Neural cell (in vitro differentiated cells): ENCODE data around the gene SLAMF6. TPM values are rescaled to one million over a fixed set of nuclear protein-coding genes. Genes with fewer than 3 reads are reported as not detected.

Source experiments
- H2AFZ ChIP-seq: fragments of 200-600, 300-800 bp; sonication (generic), shearing (Covaris generic); 2 replicates; pipeline ENCODE4 v1.6.0; 2014; ENCODE audit warnings: low read depth, mild to moderate bottlenecking, antibody characterized with exemption, low read length, moderate library complexity
- H3F3A ChIP-seq: fragments of 200-600 bp; shearing (Covaris generic); 2 replicates; pipeline ENCODE4 v1.6.1; 2016; ENCODE audit warnings: mild to moderate bottlenecking, moderate library complexity, mixed read lengths, antibody characterized with exemption, low read length; ENCODE audit not compliant: insufficient read depth, poor library complexity, severe bottlenecking
- H3K27ac ChIP-seq: fragments of 200-600, 300-800 bp; sonication (generic), shearing (Covaris generic); 2 replicates; pipeline ENCODE4 v1.5.1; 2014; ENCODE audit warnings: mild to moderate bottlenecking, low read length, moderate library complexity
- H3K27me3 ChIP-seq: fragments of 300-800, 200-600 bp; sonication (generic), shearing (Covaris generic); 2 replicates; pipeline ENCODE4 v1.6.0; 2014; ENCODE audit warnings: mild to moderate bottlenecking, low read depth, low read length, moderate library complexity; ENCODE audit not compliant: insufficient read depth
- H3K36me3 ChIP-seq: fragments of 300-800, 200-600 bp; sonication (generic), shearing (Covaris generic); 2 replicates; pipeline ENCODE4 v1.5.1; 2014; ENCODE audit warnings: mild to moderate bottlenecking, antibody characterized with exemption, low read length, moderate library complexity; ENCODE audit not compliant: insufficient read depth
- H3K4me2 ChIP-seq: fragments of 300-800, 200-600 bp; sonication (generic), shearing (Covaris generic); 2 replicates; pipeline ENCODE4 v1.6.0; 2014; ENCODE audit warnings: mild to moderate bottlenecking, low read length
- H3K4me3 ChIP-seq: fragments of 300-800, 200-600 bp; sonication (generic), shearing (Covaris generic); 2 replicates; pipeline ENCODE4 v1.5.1; 2014; ENCODE audit warnings: mild to moderate bottlenecking, low read length, moderate library complexity
- H3K79me2 ChIP-seq: fragments of 200-600 bp; shearing (Covaris generic); replicated peaks from 2 replicates; pipeline ENCODE4 v1.6.0; 2014; ENCODE audit warnings: mild to moderate bottlenecking, low read length, moderate library complexity; ENCODE audit not compliant: insufficient read depth
- H3K9ac ChIP-seq: fragments of 300-800, 200-600 bp; sonication (generic), shearing (Covaris generic); 2 replicates; pipeline ENCODE4 v1.6.1; 2016; ENCODE audit warnings: mild to moderate bottlenecking, low read length, mixed read lengths
- H3K9me2 ChIP-seq: fragments of 200-600 bp; shearing (Covaris generic); 2 replicates; pipeline ENCODE4 v1.6.1; 2016; ENCODE audit warnings: mild to moderate bottlenecking, low read length, mixed read lengths; ENCODE audit not compliant: insufficient read depth
- H3K9me3 ChIP-seq: fragments of 200-600, 300-800 bp; sonication (generic), shearing (Covaris generic); 2 replicates; pipeline ENCODE4 v1.6.1; 2016; ENCODE audit warnings: mild to moderate bottlenecking, mixed run types, low read length, moderate library complexity, mixed read lengths
- H4K20me1 ChIP-seq: fragments of 200-600 bp; shearing (Covaris generic); 2 replicates; pipeline ENCODE4 v1.6.1; 2016; ENCODE audit warnings: mild to moderate bottlenecking, mixed run types; ENCODE audit not compliant: insufficient read depth
- CTCF ChIP-seq: fragments of 450-650 bp; IDR thresholded peaks from 2 replicates; pipeline ENCODE4 v1.5.1; 2014; ENCODE audit warnings: antibody characterized with exemption, mild to moderate bottlenecking, moderate library complexity; ENCODE audit not compliant: poor library complexity, severe bottlenecking
- EP300 ChIP-seq: fragments of 450-650 bp; conservative IDR thresholded peaks from 2 replicates; pipeline ENCODE4 v1.6.1; 2014; ENCODE audit warnings: antibody characterized with exemption, mild to moderate bottlenecking, moderate library complexity; ENCODE audit not compliant: poor library complexity, severe bottlenecking
- EZH2 ChIP-seq: fragments of 200-600, 300-800 bp; shearing (Covaris generic), sonication (generic); IDR thresholded peaks from 2 replicates; pipeline ENCODE4 v1.6.1; 2014; ENCODE audit warnings: antibody characterized with exemption, low read length, borderline replicate concordance, mild to moderate bottlenecking; ENCODE audit not compliant: insufficient read depth, poor library complexity, severe bottlenecking
- POLR2AphosphoS5 ChIP-seq: IDR thresholded peaks from 2 replicates; pipeline ENCODE4 v1.6.1; 2012
- RAD21 ChIP-seq: fragments of 450-650 bp; conservative IDR thresholded peaks from 2 replicates; pipeline ENCODE4 v1.6.1; 2014; ENCODE audit warnings: antibody characterized with exemption, mild to moderate bottlenecking, moderate library complexity
- REST ChIP-seq: IDR thresholded peaks from 2 replicates; pipeline ENCODE4 v1.6.1; 2012; ENCODE audit warnings: borderline replicate concordance
- SMC3 ChIP-seq: fragments of 450-650 bp; conservative IDR thresholded peaks from 2 replicates; pipeline ENCODE4 v1.6.1; 2014; ENCODE audit warnings: antibody characterized with exemption, mild to moderate bottlenecking, moderate library complexity; ENCODE audit not compliant: poor library complexity
- TAF1 ChIP-seq: IDR thresholded peaks from 2 replicates; pipeline ENCODE4 v1.6.1; 2012; ENCODE audit warnings: low read depth
- polyA plus RNA-seq: library from polyadenylated mRNA; depleted of rRNA; stranded (reverse); fragments of >200 nt; gene quantifications from 2 replicates; pipeline ENCODE4 v1.2.3, GENCODE V29; 2014

The SLAMF6 gene
- polyA plus RNA-seq, 1 donor from 2014 or later: not detected

DNA sequence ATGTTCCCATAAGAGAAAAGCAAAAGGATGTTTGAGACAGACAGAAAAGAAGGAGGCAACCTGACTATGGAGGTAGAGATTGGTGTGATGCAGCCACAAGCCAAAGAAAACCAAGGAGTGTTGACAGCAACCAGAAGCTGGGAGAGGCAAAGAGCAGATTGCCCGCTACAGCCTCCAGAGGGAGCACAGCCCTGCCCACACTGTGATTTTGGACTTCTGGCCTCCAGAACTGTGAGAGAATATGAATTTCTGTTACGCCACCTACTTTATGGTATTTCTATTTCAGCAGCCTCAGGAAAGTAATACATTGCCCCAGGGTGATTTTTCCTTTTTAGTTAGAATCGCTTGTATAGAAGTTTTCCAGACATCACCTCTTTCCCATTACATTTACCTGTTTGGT lies 28.4 kb downstream of the SLAMF6 start:
- Histone ChIP-seq H3K27me3 (no peaks in the 10 kb centered on the region), H3K4me2 (no peak overlapping the region), H3K36me3 (no peaks in the 10 kb centered on the region), H4K20me1 (no peaks in the 10 kb centered on the region), H3K9ac (no peak overlapping the region), H3F3A (no peaks in the 10 kb centered on the region), H3K9me2 (no peaks in the 10 kb centered on the region), H3K27ac (no peak overlapping the region), H3K79me2 (no peaks in the 10 kb centered on the region), H3K4me3 (no peak overlapping the region), H2AFZ (no peak overlapping the region), H3K9me3 (no peaks in the 10 kb centered on the region)
- TF ChIP-seq POLR2AphosphoS5 (no peak), TAF1 (no peak), SMC3 (no peak)

DNA sequence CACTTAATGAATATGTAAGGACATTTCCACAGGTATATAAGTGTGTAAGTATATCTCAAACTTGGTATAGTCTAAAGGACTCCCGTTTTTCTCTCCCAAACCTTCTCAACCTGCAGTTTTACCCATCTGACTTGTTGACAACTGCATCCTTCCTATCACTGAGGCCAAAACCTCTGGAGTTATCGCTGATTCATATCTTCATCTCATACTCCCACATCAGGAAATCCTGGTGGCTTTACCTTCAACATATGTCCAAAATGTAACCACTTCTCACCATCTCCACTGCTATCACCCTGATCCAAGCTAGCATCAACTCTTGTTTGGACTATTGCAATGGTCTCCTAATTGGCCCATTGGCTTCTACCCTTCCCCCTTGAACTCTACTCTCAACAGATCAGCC lies 30.4 kb downstream of the SLAMF6 start:
- Histone ChIP-seq H3K27ac (no peak overlapping the region), H3K79me2 (no peaks in the 10 kb centered on the region), H3K4me3 (no peak overlapping the region)

More for the DNA sequence above, 30.4 kb downstream of the SLAMF6 start:
- Histone ChIP-seq H3K9me3 (no peaks in the 10 kb centered on the region), H2AFZ (no peak overlapping the region), H3K9ac (no peak overlapping the region), H3K4me2 (no peak overlapping the region), H3K9me2 (no peaks in the 10 kb centered on the region), H4K20me1 (no peaks in the 10 kb centered on the region), H3K27me3 (no peaks in the 10 kb centered on the region), H3K36me3 (no peaks in the 10 kb centered on the region), H3F3A (no peaks in the 10 kb centered on the region)
- TF ChIP-seq EZH2: no peak
- no peak for TF ChIP-seq REST
- TF ChIP-seq RAD21: no peak
- no peak for TF ChIP-seq CTCF
- TF ChIP-seq EP300: no peak
